ENCODE results near the gene SMIM32. TPM values are rescaled to one million over a fixed set of nuclear protein-coding genes. Genes with fewer than 3 reads are reported as not detected.

SMIM32 gene
- total and polyA plus RNA-seq, 2 donors (not counting 1 experiment from before 2014, with no cell fraction given), result not detected

GRCh38 chr5:136169218-136169617 lies 23.7 kb downstream of the SMIM32 start:
- H3K4me3 ChIP-seq (replicated peaks in 1 of 4; ENCODE audit: control extremely low read depth in 1 of 4, insufficient read depth in 1 of 4, low read depth in 3 of 4, low read length in 4 of 4), result no peak overlapping the region
- H3K79me2 ChIP-seq (ENCODE audit: control insufficient read depth, insufficient read depth, low read length), result peaks cover 1% of the 10 kb centered on the region
- TF ChIP-seq EZH2 (IDR thresholded peaks at IDR 0.05; ENCODE audit: low read length, missing control alignments) (no peak), CTCF (conservative IDR thresholded peaks at IDR 0.05 in 1 of 2, IDR thresholded peaks at IDR 0.05 in 1 of 2; ENCODE audit: low read depth in 1 of 2, low read length in 2 of 2) (no peak)
- H3K9ac ChIP-seq (ENCODE audit: insufficient read depth, low read length), result no peak overlapping the region
- DNase-seq (ENCODE audit: low read depth in 2 of 2), result no peak
- no peak overlapping the region for H3K27ac ChIP-seq (ENCODE audit: insufficient read depth, low read length)
- peaks cover 2% of the 10 kb centered on the region for H3K36me3 ChIP-seq (ENCODE audit: control insufficient read depth, insufficient read depth, low read length)
- H3K27me3 ChIP-seq (ENCODE audit: control insufficient read depth, insufficient read depth, low read length), result no peaks in the 10 kb centered on the region
- H3K9me3 ChIP-seq (ENCODE audit: control insufficient read depth, insufficient read depth, low read depth, low read length), result no peaks in the 10 kb centered on the region
- no peak overlapping the region for H3K4me2 ChIP-seq (ENCODE audit: extremely low read depth, insufficient read depth, low read length)
- no peaks in the 10 kb centered on the region for H4K20me1 ChIP-seq (ENCODE audit: control insufficient read depth, extremely low read depth, insufficient read depth, low read length)
- H2AFZ ChIP-seq (ENCODE audit: low read length), result no peak overlapping the region
- no peaks in the 10 kb centered on the region for H3K4me1 ChIP-seq (ENCODE audit: control insufficient read depth, extremely low read depth, insufficient read depth, low read length)

- no peak for TF ChIP-seq EZH2 (IDR thresholded peaks at IDR 0.05; ENCODE audit: low read length, missing control alignments)
- TF ChIP-seq CTCF (conservative IDR thresholded peaks at IDR 0.05 in 1 of 2, IDR thresholded peaks at IDR 0.05 in 1 of 2; ENCODE audit: low read depth in 1 of 2, low read length in 2 of 2), result no peak
- Histone ChIP-seq H3K27ac (ENCODE audit: insufficient read depth, low read length) (no peak overlapping the region), H3K36me3 (ENCODE audit: control insufficient read depth, insufficient read depth, low read length) (no peaks in the 10 kb centered on the region), H3K9me3 (ENCODE audit: control insufficient read depth, insufficient read depth, low read depth, low read length) (no peaks in the 10 kb centered on the region), H2AFZ (ENCODE audit: low read length) (no peak overlapping the region), H3K27me3 (ENCODE audit: control insufficient read depth, insufficient read depth, low read length) (no peaks in the 10 kb centered on the region), H3K4me1 (ENCODE audit: control insufficient read depth, extremely low read depth, insufficient read depth, low read length) (no peaks in the 10 kb centered on the region), H4K20me1 (ENCODE audit: control insufficient read depth, extremely low read depth, insufficient read depth, low read length) (no peaks in the 10 kb centered on the region), H3K4me2 (ENCODE audit: extremely low read depth, insufficient read depth, low read length) (no peak overlapping the region), H3K9ac (ENCODE audit: insufficient read depth, low read length) (no peak overlapping the region), H3K79me2 (ENCODE audit: control insufficient read depth, insufficient read depth, low read length) (peaks cover 1% of the 10 kb centered on the region), H3K4me3 (replicated peaks in 1 of 4; ENCODE audit: control extremely low read depth in 1 of 4, insufficient read depth in 1 of 4, low read depth in 3 of 4, low read length in 4 of 4) (no peak overlapping the region)
- no peak for DNase-seq (ENCODE audit: low read depth in 2 of 2)
These were observed 26.1 kb downstream of the SMIM32 start for GRCh38 chr5:136166909-136167308.

GRCh38 chr5:136164226-136164625 lies 28.7 kb downstream of the SMIM32 start:
- Histone ChIP-seq H3K4me1 (ENCODE audit: control insufficient read depth, extremely low read depth, insufficient read depth, low read length) (peaks cover under 1% of the 10 kb centered on the region), H3K36me3 (ENCODE audit: control insufficient read depth, insufficient read depth, low read length) (no peaks in the 10 kb centered on the region), H3K4me2 (ENCODE audit: extremely low read depth, insufficient read depth, low read length) (no peak overlapping the region), H3K79me2 (ENCODE audit: control insufficient read depth, insufficient read depth, low read length) (peaks cover 7% of the 10 kb centered on the region), H3K9me3 (ENCODE audit: control insufficient read depth, insufficient read depth, low read depth, low read length) (no peaks in the 10 kb centered on the region), H3K9ac (ENCODE audit: insufficient read depth, low read length) (no peak overlapping the region), H3K4me3 (replicated peaks in 1 of 4; ENCODE audit: control extremely low read depth in 1 of 4, insufficient read depth in 1 of 4, low read depth in 3 of 4, low read length in 4 of 4) (no peak overlapping the region), H3K27me3 (ENCODE audit: control insufficient read depth, insufficient read depth, low read length) (no peaks in the 10 kb centered on the region), H4K20me1 (ENCODE audit: control insufficient read depth, extremely low read depth, insufficient read depth, low read length) (no peaks in the 10 kb centered on the region), H3K27ac (ENCODE audit: insufficient read depth, low read length) (no peak overlapping the region), H2AFZ (ENCODE audit: low read length) (no peak overlapping the region)
- DNase-seq (ENCODE audit: low read depth in 2 of 2), result no peak
- no peak for TF ChIP-seq CTCF (conservative IDR thresholded peaks at IDR 0.05 in 1 of 2, IDR thresholded peaks at IDR 0.05 in 1 of 2; ENCODE audit: low read depth in 1 of 2, low read length in 2 of 2)
- TF ChIP-seq EZH2 (IDR thresholded peaks at IDR 0.05; ENCODE audit: low read length, missing control alignments), result no peak

All from fibroblast of lung (primary cell).